Stomach (tissue), 4 donors: ENCODE results near the gene WFS1.

Experiments used
- POLR2AphosphoS5 ChIP-seq, 3 donors: sonication (generic); formaldehyde crosslinking; IDR thresholded peaks; one replicate each; pipeline ENCODE4 v1.6.1; 2016; ENCODE audit warnings: antibody characterized with exemption in 3 of 3
- TF ChIP-seq, protein P1 (sequence below), 7 experiments: fragments of 450-650 bp in 4 of 7; fragments of 200-600 bp in 3 of 7; sonication (generic) in 3 of 7; IDR thresholded peaks; one replicate each; pipeline ENCODE4 v1.5.1; 2016 to 2019; ENCODE audit warnings: antibody characterized with exemption in 7 of 7, control low read depth in 2 of 7, mild to moderate bottlenecking in 1 of 7

DNA sequence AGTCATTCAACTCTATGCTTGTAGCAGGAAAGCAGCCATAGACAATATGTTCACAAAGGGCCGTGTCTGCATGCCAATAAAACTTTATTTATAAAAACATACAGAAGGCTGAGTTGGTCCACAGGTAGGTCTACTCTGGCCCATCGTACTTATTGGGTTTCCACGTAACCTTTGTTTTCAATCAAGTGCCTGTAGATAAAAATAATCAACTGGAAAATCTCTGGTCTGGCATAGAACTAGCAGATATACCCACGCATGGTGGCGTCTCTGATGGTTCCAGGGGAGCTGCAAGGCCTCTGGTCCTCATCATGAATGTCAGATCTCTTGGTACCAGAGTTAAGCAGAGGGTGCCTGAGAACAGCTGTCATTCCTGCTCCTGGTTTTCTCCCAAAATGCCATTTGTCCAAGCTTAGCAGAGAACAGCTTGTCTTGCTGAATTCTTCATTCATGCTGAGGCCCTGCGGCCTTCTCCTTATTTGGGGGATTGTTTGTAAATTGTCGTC, 37.9 kb upstream of the WFS1 start:
- TF ChIP-seq, protein P1, sequence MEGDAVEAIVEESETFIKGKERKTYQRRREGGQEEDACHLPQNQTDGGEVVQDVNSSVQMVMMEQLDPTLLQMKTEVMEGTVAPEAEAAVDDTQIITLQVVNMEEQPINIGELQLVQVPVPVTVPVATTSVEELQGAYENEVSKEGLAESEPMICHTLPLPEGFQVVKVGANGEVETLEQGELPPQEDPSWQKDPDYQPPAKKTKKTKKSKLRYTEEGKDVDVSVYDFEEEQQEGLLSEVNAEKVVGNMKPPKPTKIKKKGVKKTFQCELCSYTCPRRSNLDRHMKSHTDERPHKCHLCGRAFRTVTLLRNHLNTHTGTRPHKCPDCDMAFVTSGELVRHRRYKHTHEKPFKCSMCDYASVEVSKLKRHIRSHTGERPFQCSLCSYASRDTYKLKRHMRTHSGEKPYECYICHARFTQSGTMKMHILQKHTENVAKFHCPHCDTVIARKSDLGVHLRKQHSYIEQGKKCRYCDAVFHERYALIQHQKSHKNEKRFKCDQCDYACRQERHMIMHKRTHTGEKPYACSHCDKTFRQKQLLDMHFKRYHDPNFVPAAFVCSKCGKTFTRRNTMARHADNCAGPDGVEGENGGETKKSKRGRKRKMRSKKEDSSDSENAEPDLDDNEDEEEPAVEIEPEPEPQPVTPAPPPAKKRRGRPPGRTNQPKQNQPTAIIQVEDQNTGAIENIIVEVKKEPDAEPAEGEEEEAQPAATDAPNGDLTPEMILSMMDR (IDR thresholded peaks at IDR 0.05) = no peak
- TF ChIP-seq POLR2AphosphoS5 (IDR thresholded peaks at IDR 0.05) = no peak
